ENCODE measurements around the gene MIAT. TPM values are rescaled to one million over a fixed set of nuclear protein-coding genes. Genes with fewer than 3 reads are reported as not detected.
A peak's percentile ranks its signal among the peaks of the same experiment; 100 is the strongest.

MIAT gene
- 1 to 10 TPM in 1 of 9 donors, under 1 TPM in 8; 0.12 to 2.7 (median 0.47) TPM for total RNA-seq
- polyA plus RNA-seq, result under 1 TPM; 0.15 to 0.46 TPM
- long read RNA-seq, donor 1, full-length matches to known transcripts, result 1 of 1 reads
- long read RNA-seq, donor 1, partial matches to known transcripts, result 0 of 1 reads
- long read RNA-seq, donor 1, other reads (novel, unspliced or antisense), result 0 of 1 reads
- long read RNA-seq, donor 2, result 0 reads
- long read RNA-seq, donor 3, result 0 reads

GRCh38 chr22:26656891-26657851 lies at the start of gene MIAT:
TSS of gene MIAT (plus strand) at chr22:26657588.
- Histone ChIP-seq H3K27ac (no peak within 1 kb of the TSS), H3K36me3 (no peaks in the 10 kb centered on the region), H3K4me3 (peak within 1 kb of the TSS in 11 of 12 donors; percentile 10 to 58 (median 26)), H3K27me3 (peaks cover 20 to 74% (median 36%) of the 10 kb centered on the region in 9 donors), H3K9me3 (no peaks in the 10 kb centered on the region), H3K4me1 (peaks cover 3 to 26% (median 21%) of the 10 kb centered on the region in 12 donors)
- TF ChIP-seq POLR2A (IDR thresholded peaks at IDR 0.05) (no peak), CTCF (IDR thresholded peaks at IDR 0.05) (no peak)
- ATAC-seq, result peak in 3 of 4 donors; percentile 26 to 46 (median 33)
- intact Hi-C loops (cut with DNase I), result no loop called here
- DNase-seq, result peak in 1 of 5 donors; percentile 71
- 2 to 8% (median 2%) methylated on average over 31 to 62 of the region's 62 CpGs for WGBS, 4 donors

DNA sequence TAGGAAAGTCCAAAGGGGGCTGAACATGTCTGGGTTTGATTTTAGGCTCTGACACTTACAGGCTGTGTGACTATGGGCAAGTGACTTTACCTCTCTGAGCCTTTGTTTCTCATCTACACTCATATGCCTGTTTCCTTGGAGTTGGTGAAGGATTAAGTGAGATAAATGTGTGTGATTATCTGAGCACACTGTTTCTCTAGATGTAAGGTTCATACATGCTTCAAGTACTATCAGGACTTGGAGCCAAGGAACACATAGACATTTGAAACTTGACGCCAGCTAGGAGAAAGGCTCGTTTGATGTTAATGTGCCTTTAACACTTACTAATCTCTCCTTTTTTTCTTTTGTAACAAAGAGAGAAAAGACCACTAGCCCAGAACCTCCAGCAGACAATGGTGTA lies 49.3 kb upstream of the MIAT start:
- intact Hi-C loops (cut with DNase I), result no loop called here
- TF ChIP-seq CTCF (IDR thresholded peaks at IDR 0.05) (no peak), POLR2A (IDR thresholded peaks at IDR 0.05) (no peak)
- DNase-seq, result no peak
- Histone ChIP-seq H3K4me3 (no peak overlapping the region), H3K27me3 (no peaks in the 10 kb centered on the region), H3K9me3 (no peaks in the 10 kb centered on the region), H3K27ac (no peak overlapping the region), H3K36me3 (no peaks in the 10 kb centered on the region), H3K4me1 (peaks cover 0 to 15% (median 0%) of the 10 kb centered on the region in 12 donors)
- ATAC-seq, result no peak
- whole genome bisulfite sequencing, 4 donors, result 28 to 37% (median 32%) methylated on average over 2 of the region's 2 CpGs

DNA sequence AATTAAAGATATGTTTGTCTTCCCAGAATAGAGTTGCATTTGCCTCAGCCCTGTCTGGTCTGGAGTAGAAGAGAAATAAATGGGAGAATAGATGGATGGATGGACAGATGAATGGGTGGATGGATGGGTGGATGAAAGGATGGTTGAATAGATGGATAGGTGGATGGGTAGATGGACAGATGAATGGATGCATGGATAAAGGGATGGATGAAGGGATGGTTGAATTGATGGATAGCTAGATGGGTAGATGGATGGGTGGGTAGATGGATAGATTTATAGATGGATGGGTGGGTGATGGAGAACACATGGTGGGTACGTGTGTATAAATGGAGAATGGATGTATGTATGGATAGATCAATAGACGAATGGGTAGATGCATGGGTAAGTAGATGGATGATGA lies 48.1 kb upstream of the MIAT start:
- ATAC-seq (no peak), DNase-seq (no peak)
- Histone ChIP-seq H3K27ac (no peak overlapping the region), H3K27me3 (peaks cover 0 to 3% (median 0%) of the 10 kb centered on the region in 9 donors), H3K36me3 (no peaks in the 10 kb centered on the region), H3K4me1 (peaks cover 0 to 15% (median 0%) of the 10 kb centered on the region in 12 donors), H3K4me3 (no peak overlapping the region), H3K9me3 (no peaks in the 10 kb centered on the region)
- WGBS, 4 donors, result 85 to 95% (median 87%) methylated on average over 2 of the region's 2 CpGs
- intact Hi-C loops (cut with DNase I), result no loop called here
- no peak for TF ChIP-seq CTCF (IDR thresholded peaks at IDR 0.05)
- TF ChIP-seq POLR2A (IDR thresholded peaks at IDR 0.05), result no peak

Data from heart left ventricle (tissue), 16 donors.